Erythroblast (primary cell): ENCODE results near the gene ALKBH3.

Experiments used
- GATA1 ChIP-seq: IDR thresholded peaks from 2 replicates; pipeline ENCODE4 v1.6.1; 2011; ENCODE audit warnings: low read depth, mild to moderate bottlenecking, control low read depth, low read length, moderate library complexity
- POLR2A ChIP-seq: IDR thresholded peaks from 2 replicates; pipeline ENCODE4 v1.6.1; 2011; ENCODE audit warnings: mild to moderate bottlenecking, low read length

- no peak for TF ChIP-seq POLR2A
- TF ChIP-seq GATA1: no peak
Observed at GRCh38 chr11:43913829-43914380, 33.3 kb downstream of the ALKBH3 start.
